AG04450 (cell line): ENCODE measurements around the gene FGG. TPM values are rescaled to one million over a fixed set of nuclear protein-coding genes. Genes with fewer than 3 reads are reported as not detected.

Experiments used
- CTCF ChIA-PET: fragments of 300-600, 350-600 bp; formaldehyde crosslinking; extraction: SDS; loops from one replicate; lab custom pipeline; 2022; ENCODE audit warnings: antibody characterized with exemption, inconsistent platforms; lab: Charles Lee
- POLR2A ChIA-PET: fragments of 350-600 bp; formaldehyde crosslinking; extraction: SDS; loops from one replicate; lab custom pipeline; 2021; ENCODE audit warnings: antibody characterized with exemption, inconsistent platforms; lab: Yijun Ruan, JAX
- DNase-seq: peaks from one replicate; pipeline ENCODE4 v3.0.0-alpha.2; 2011; ENCODE audit warnings: low read depth, low spot score
- H3K27ac ChIP-seq: one replicate; pipeline ENCODE4 v1.5.1; 2012; ENCODE audit warnings: low read depth, low read length, control low read depth
- H3K27me3 ChIP-seq: one replicate; pipeline ENCODE4 v1.6.0; 2012; ENCODE audit warnings: low read length; ENCODE audit not compliant: control insufficient read depth, insufficient read depth
- H3K4me3 ChIP-seq: 2 replicates; pipeline ENCODE4 v1.5.1; 2011; ENCODE audit warnings: mild to moderate bottlenecking, low read depth, low read length, control low read depth
- H3K9me3 ChIP-seq: 2 replicates; pipeline ENCODE4 v1.5.1; 2012; ENCODE audit warnings: low read length; ENCODE audit not compliant: control insufficient read depth, insufficient read depth
- polyA plus RNA-seq: library from polyadenylated mRNA; depleted of rRNA; stranded (reverse); fragments of >200 nt; gene quantifications from 2 replicates; pipeline ENCODE4 v1.2.3, GENCODE V29; 2011
- TF ChIP-seq, protein P1 (sequence below): IDR thresholded peaks from 2 replicates; pipeline ENCODE4 v1.5.1; 2011; ENCODE audit warnings: low read depth, low read length, control low read depth, inconsistent platforms

Gene FGG
- polyA plus RNA-seq, 1 experiment, result 0.07 TPM

DNA sequence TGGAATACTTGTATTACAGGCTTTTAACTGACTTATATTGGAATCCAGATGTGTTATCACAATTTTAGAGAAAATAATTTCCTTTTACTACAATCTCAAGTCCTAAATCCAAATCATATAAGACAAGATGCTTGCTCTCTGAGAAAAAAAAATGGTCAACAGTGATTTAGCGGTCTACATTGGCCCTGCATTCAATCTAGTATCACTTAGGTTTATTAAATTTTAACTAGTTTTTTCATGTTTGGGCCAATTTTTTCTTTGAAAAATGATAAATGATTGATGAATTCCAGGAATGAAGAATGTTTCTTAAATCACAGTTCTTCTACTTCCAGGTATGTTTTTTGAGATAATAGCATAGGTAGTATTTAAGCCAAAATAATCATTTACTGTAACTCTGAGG lies 2.8 kb upstream of the FGG start:
- ChIA-PET CTCF (interaction anchor here (1.3 kb wide), 3 partner anchors 12 to 65 kb away, joined by 3 to 4 read pairs (median 4); partner anchors contain the start of gene PLRG1), POLR2A (no interaction called here)
- H3K27me3 ChIP-seq, result no peaks in the 10 kb centered on the region
- DNase-seq, result no peak
- TF ChIP-seq, protein P1, sequence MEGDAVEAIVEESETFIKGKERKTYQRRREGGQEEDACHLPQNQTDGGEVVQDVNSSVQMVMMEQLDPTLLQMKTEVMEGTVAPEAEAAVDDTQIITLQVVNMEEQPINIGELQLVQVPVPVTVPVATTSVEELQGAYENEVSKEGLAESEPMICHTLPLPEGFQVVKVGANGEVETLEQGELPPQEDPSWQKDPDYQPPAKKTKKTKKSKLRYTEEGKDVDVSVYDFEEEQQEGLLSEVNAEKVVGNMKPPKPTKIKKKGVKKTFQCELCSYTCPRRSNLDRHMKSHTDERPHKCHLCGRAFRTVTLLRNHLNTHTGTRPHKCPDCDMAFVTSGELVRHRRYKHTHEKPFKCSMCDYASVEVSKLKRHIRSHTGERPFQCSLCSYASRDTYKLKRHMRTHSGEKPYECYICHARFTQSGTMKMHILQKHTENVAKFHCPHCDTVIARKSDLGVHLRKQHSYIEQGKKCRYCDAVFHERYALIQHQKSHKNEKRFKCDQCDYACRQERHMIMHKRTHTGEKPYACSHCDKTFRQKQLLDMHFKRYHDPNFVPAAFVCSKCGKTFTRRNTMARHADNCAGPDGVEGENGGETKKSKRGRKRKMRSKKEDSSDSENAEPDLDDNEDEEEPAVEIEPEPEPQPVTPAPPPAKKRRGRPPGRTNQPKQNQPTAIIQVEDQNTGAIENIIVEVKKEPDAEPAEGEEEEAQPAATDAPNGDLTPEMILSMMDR, result no peak
- H3K9me3 ChIP-seq, result no peaks in the 10 kb centered on the region
- no peak overlapping the region for H3K27ac ChIP-seq
- H3K4me3 ChIP-seq, result no peak overlapping the region

DNA sequence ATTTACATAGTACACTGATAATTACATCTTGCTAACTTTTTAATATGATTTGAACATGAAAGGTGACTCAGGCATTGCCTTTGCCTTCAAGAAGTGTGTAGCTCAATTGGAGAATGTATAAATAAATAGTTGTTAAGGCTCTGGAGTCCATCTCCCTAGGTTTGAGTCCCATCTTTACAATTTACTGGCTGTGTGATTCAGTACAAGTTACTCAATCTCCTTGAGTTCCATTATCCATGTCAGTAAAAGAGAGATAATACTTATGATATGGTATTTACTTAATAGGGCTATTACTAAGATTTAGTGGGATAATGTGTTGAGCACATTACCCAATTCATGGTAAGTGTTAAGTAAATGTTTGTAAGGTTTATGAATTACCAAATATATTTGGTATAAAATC lies 1.9 kb upstream of the FGG start:
- H3K27ac ChIP-seq, result no peak overlapping the region
- H3K9me3 ChIP-seq, result no peaks in the 10 kb centered on the region
- H3K4me3 ChIP-seq, result no peak overlapping the region
- DNase-seq, result no peak
- no peaks in the 10 kb centered on the region for H3K27me3 ChIP-seq
- TF ChIP-seq, protein P1, result no peak
- ChIA-PET POLR2A (no interaction called here), CTCF (interaction anchor here (1.0 to 1.3 kb wide), 4 partner anchors 12 to 64 kb away, joined by 3 to 4 read pairs (median 4); partner anchors contain the start of gene PLRG1)

DNA sequence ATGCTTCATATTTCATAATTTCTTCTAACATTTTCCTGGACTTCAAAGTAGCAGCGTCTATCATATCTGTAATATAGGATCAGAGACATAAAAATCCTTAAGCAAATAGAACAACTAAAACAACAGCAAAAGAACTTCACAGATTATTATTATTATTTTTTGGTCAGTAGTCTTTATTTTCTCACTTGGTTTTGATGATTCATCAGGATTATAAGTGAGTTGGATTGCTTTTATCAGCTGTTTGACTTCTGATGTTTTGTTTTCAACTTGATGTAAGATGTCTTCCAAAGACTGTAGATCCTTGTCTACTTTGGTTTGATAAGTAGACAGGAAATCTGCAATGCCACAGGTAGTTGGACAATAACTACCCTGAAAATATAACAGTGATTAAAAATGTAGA lies 623 bp downstream of the FGG start:
- Histone ChIP-seq H3K27me3 (no peaks in the 10 kb centered on the region), H3K27ac (no peak overlapping the region), H3K9me3 (no peaks in the 10 kb centered on the region), H3K4me3 (no peak overlapping the region)
- ChIA-PET POLR2A (no interaction called here), CTCF (interaction anchor here (2.1 kb wide), 1 partner anchor 53 kb away, joined by 11 read pairs; no protein-coding TSS in a partner anchor)
- no peak for DNase-seq
- TF ChIP-seq, protein P1, result no peak

DNA sequence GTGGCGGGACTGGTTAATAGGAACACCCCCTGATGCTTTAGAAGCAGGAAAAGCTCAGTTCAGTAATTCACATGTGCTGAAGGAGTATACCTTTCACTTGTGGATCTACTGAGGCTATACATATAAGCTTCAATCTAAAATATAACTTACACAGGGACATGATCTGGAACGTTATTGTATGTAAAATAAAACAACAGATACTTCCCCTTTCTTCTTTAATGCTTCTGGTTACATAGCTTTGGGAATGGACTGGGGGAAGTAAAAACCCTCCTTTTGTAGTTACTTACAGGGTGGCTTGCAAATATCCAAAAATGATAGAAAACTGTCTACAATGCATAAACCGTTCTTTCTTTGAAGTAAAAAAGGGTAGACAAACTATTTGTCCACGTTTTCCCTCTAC lies 1.9 kb downstream of the FGG start:
- Histone ChIP-seq H3K9me3 (no peaks in the 10 kb centered on the region), H3K4me3 (no peak overlapping the region), H3K27me3 (no peaks in the 10 kb centered on the region), H3K27ac (no peak overlapping the region)
- ChIA-PET POLR2A (no interaction called here), CTCF (interaction anchor here (1.0 to 3.3 kb wide), 3 partner anchors 8 to 197 kb away, joined by 3 to 15 read pairs (median 10); no protein-coding TSS in a partner anchor)
- TF ChIP-seq, protein P1, result no peak
- no peak for DNase-seq

DNA sequence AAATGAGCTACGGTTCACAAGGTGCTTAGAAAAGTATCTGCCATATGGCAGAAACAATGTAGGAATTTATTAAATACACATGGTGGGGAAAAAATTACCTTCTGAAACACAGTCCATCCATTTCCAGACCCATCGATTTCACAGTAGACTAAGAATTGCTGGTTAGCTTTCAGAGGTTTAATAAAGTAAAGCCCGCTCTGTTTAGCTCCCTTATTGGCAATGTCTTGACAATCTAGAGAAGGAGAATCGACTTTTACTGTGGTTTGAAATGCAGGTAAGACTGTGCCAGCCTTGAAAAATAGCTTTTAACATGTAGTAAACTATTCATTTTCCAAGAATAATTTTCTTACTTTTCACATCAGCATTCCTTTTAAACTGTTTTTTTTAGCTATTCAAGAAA lies 2.9 kb downstream of the FGG start:
- ChIA-PET CTCF (interaction anchor here (1.0 to 3.3 kb wide), 3 partner anchors 9 to 57 kb away, joined by 5 to 15 read pairs (median 10); no protein-coding TSS in a partner anchor), POLR2A (no interaction called here)
- Histone ChIP-seq H3K9me3 (no peaks in the 10 kb centered on the region), H3K4me3 (no peak overlapping the region), H3K27ac (no peak overlapping the region), H3K27me3 (no peaks in the 10 kb centered on the region)
- no peak for DNase-seq
- TF ChIP-seq, protein P1, result no peak
